HG03039 (cell line): Measurements from ENCODE around the gene ZNF260.
"Not testable (repeated sequence)": the region's sequence is repeated elsewhere in the genome, so short reads cannot be mapped to it uniquely, and the experiment has no call there.

ENCODE experiments used
- ATAC-seq: cut with Tn5 transposase; IDR thresholded peaks from one replicate; pipeline ENCODE4 v1.9.1; 2021; ENCODE audit warnings: mild to moderate bottlenecking, moderate library complexity; ENCODE audit not compliant: unreplicated experiment

ZNF260 gene

GRCh38 chr19:36528194-36528920 is at the start of gene ZNF260:
TSS of gene ZNF260 (minus strand) at chr19:36528271. CDS start at chr19:36515238, 13,033 bp downstream.
- peak; percentile 77 for ATAC-seq

GRCh38 chr19:36577271-36577996 is 49.4 kb upstream of the ZNF260 start:
- ATAC-seq: no peak

GRCh38 chr19:36574741-36575140 is 46.7 kb upstream of the ZNF260 start:
- ATAC-seq: no peak

DNA sequence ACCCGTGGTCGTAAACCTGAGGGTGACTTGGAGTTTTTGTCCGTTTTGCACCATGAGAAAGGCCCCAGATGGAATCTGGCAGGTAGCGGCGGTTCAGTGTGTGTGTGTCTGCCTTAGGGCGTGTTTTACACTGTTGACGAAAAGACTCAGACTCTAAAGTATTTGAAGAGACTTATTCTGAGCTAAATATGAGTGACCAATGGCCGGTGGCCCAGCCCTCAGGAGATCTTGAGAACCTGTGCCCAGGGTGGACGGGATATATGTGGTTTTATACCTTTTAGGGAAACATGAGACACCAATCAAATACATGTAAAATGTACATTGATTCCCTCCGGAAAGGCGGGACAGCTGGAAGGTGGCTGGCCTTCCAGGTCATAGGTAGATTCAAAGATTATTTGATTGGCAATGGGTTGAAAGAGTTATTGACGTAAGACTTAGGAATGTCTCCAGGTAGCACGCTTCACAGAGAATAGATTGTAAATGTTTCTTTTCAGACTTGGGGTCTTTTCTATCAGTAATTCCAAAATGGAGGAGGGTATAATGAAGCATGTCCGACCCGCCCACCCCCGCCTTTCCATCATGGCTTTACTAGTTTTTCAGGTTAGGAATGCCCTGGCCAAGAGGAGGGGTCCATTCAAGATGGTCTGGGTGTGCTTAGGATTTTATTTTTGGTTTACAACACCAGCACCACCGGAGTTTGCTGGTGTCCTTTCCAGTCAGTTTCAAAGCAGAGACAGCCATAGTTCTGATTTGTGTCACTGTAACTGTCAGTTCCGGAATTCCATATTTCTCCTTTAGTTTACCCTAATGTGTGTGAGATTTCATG is 46.0 kb upstream of the ZNF260 start:
- ATAC-seq: no peak

GRCh38 chr19:36573020-36573894 is 45.2 kb upstream of the ZNF260 start, which contains the start of gene ZNF529:
TSS of gene ZNF529 (minus strand) at chr19:36573292. CDS start at chr19:36572346, 946 bp downstream.
- ATAC-seq: peak; percentile 89

- no peak for ATAC-seq
These were observed 44.5 kb upstream of the ZNF260 start for GRCh38 chr19:36572593-36573019.

DNA sequence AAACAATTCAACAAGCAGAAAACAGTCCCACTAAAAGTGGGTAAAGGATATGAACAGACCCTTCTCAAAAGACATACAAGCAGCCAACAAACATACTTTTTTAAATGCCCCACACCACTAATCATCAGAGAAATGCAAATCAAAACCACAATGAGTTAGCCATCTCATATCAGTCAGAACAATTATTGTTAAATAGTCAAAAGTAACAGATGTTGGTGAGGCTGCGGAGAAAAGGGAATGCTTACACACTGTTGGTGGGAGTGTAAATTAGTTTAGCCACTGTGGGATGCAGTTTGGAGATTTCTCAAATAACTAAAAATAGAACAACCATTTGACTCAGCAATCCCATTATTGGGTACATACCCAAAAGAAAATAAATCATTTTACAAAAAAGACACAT is 36.3 kb upstream of the ZNF260 start:
- ATAC-seq: no peak

DNA sequence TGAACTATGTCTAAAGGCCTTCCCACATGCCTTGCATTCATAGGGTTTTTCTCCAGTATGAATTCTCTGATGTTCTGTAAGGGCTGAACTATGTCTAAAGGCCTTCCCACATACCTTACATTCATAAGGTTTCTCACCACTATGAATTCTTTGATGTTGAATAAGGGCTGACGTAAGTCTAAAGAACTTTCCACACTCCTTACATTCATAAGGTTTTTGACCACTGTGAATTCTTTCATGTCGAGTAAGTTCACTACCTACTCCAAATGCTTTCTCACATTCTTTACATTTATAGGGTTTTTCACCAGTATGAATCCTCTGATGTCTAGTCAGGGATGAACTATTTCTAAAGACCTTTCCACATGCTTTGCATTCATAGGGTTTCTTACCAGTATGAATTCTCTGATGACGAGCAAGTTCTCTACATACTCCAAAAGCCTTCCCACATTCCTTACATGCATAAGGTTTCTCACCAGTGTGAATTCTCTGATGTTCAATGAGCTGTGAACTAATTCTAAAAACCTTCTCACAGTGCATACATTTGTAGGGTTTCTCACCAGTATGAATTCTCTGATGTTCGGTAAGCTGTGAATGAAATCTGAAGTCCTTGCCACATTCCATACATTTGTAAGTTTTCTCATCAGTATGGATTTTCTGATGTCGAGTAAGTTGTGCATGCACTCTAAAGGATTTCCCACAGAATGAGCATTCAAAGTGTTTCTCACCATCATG is 19.1 kb upstream of the ZNF260 start:
- ATAC-seq: no peak

DNA sequence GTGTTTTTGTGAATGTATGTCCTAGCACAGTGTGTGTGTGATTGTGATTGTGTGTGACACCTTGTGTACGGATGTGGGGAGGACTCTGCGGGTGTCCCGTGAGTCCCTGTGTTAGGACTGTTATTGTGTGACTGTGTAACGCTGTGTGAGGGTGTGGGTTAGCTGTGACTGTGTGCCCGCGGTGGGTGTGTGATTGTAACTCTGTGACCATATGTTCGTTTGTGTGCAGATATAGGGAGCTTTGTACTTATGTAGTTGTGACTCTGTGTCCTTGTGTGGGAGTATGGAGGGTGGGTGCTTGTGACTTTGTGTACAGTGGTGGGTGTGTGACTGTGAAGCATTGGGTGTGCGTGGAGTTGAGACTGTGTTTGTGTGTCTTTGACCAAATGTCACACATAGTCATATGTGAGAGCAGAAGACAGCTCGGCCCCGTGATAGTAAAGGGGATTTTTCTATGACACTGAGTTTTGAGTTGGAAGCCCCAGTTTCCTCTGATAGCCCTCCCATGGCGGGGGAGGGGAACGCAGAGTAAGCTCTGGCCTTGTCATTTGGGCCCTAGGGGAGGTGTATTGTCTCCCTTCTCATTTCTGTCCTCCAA is 949 bp upstream of the ZNF260 start:
- ATAC-seq: peak; percentile 10

DNA sequence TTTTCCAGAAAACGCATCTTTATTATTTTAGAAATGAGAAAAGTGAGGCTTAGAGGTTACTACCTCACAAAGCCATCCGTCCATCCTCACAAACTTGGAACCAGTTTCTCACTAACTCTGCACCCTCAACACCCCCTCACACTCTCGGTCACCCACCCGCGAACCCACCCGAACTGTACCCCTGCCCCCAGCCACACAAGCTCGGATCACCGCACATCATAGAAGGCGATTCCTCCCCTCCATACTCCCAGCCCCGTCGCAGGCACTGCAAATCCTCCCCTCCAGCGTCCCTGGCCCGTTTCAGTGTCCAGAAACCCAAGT is 238 bp downstream of the ZNF260 start:
- ATAC-seq: peak; percentile 17

GRCh38 chr19:36527341-36527740 is 730 bp downstream of the ZNF260 start:
- no peak for ATAC-seq

- ATAC-seq: no peak
These were observed 1.5 kb downstream of the ZNF260 start for GRCh38 chr19:36526581-36526980.

DNA sequence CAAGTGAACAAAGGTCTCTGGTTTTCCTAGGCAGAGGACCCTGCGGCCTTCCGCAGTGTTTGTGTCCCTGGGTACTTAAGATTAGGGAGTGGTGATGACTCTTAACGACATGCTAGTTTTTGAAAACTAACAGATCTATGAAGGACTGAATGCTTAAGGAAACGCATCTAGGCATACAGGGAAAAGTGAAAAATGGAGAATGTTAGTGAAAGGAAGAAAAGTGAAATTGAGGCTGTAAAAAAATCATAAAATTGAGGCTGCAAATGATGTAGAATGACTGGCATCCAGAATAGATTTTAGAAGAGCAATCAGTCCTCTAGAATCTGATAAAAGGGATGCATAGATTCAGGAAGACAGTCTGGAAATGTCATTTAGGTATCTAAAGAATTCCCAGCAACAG is 3.5 kb downstream of the ZNF260 start:
- no peak for ATAC-seq

DNA sequence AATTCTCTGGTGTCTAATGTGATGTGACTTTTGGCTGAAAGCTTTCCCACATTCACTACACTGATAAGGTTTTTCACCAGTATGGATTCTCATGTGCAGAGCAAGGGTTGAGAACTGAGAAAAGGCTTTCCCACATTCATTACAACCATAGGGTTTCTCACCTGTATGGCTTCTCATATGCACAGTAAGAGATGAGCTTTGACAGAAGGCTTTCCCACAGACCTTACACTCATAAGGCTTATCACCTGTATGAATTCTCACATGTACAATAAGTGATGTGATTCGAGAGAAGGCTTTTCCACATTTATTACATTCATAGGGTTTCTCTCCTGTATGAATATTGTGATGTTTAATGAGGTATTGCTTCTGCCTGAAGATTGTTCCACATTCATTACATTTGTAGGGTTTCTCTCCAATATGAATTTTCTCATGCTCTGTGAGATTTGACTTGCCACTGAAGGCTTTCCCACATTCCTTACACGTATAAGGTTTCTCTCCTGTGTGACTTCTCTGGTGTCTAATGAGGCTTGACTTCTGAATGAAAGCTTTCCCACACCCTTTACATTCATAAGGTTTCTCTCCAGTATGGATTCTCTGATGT is 14.0 kb downstream of the ZNF260 start:
- no peak for ATAC-seq

DNA sequence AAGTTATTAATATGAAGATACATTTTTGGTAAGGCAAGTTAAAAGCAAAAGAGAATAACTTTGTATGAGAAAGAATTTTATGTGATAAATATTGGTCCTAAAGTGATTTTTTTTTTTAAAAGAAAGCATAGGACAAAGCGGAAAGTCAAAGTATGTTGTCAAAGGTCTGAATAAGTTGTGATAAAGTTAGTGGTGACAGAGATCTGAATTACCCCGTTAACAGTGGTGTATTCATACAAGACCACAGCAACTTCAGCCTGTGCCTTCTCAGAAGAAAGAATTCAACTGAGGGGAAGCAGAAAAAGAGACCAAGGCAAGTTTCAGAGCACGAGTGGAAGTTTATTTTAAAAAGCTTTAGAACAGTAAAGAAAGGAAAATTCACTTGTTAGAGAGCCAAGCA is 19.7 kb downstream of the ZNF260 start:
- ATAC-seq: no peak

DNA sequence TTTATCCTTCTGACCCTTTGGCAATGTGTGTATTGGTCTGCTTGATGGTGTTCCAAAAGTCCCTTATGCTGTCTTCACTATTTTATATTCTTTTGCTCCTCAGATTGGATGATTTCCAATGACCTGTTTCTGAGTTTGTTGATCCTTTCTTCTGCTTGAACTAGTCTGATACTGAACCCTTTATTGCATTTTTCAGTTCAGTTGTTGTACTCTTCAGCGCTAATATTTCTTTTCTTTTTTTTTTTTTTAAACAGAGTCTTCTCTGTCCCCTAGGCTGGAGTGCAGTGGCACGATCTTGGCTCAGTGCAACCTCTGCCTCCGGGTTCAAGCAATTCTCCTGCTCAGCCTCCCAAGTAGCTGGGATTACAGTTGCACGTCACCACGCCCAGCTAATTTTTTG is 26.1 kb downstream of the ZNF260 start:
- no peak for ATAC-seq

DNA sequence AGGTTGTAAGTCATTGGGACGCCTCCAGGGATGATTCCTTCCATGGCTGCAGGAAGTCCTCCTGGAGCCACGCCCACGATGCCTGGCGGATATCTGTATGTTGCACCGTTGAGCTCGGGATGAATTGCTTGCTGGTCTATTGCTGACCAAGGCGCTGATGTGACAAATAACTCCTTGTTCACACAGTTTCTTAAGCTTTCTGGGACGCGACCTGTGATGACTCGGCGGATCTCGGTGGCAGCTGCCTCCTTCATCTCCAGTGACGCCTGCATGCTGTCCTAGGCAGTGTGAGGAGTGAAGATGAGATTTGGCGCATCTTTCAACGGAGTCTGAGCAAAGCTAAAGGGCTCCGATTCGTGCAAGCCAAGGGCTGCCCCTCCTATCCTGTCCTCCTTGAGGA is 31.1 kb downstream of the ZNF260 start:
- no peak for ATAC-seq

GRCh38 chr19:36492689-36493453 is 35.2 kb downstream of the ZNF260 start:
- ATAC-seq: not testable (repeated sequence)
